CD4-positive, alpha-beta T cell treated with Interleukin-6 at 100 ng/mL for 8 hours (primary cell): ENCODE results near the gene USF2.

Experiments used
- DNase-seq: peaks from one replicate; pipeline ENCODE4 v3.0.0-alpha.2; 2020; ENCODE audit warnings: mixed read lengths, low spot score

Gene USF2

DNA sequence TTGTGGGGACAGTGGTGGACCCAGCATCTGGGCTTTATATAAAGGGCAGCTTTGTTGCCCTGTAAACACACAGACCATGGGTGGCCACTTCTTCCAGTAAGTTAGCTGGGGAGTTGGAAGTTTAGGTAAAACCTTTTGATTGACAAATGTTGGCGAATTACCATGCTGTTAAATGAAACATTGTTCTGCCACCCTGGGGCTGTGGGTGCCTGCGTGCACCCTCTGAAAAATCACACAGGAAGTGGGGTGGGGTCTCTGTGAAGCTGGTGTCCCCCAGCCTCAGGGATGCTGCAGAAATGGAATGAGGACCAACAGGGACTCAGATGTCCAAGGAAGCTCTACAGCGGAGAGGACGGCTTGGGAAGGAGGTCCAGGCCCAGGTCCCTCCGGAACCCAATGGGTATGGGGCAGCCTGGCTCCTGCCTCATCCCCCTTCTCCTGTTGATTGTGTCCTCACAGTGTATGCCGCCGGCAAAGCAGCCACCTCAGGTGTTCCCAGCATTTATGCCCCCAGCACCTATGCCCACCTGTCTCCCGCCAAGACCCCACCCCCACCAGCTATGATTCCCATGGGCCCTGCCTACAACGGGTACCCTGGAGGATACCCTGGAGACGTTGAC lies 2.8 kb upstream of the USF2 start:
- no peak for DNase-seq

DNA sequence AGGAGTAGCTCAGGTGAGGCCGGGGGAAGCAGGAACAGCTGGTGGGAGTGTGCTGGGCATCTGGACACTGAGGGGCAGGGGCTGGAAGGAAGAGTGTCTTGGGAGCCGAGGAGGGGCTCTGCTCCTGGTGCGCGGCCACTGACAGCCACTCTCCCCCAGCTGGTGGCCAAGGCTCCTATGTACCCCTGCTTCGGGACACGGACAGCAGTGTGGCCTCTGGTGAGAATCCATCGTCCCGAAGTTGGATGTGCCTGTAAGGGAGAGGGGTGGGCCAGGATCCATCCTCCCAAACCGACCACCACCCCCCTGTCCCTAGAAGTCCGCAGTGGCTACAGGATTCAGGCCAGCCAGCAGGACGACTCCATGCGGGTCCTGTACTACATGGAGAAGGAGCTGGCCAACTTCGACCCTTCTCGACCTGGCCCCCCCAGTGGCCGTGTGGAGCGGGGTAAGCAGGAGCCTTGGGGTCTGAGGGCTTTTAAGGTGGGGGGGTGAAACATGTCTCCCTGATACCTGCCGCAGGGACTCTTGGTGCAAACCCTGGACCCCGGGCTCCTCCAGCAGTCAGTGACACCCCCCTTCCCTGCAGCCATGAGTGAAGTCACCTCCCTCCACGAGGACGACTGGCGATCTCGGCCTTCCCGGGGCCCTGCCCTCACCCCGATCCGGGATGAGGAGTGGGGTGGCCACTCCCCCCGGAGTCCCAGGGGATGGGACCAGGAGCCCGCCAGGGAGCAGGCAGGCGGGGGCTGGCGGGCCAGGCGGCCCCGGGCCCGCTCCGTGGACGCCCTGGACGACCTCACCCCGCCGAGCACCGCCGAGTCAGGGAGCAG lies 2.0 kb upstream of the USF2 start:
- no peak for DNase-seq

DNA sequence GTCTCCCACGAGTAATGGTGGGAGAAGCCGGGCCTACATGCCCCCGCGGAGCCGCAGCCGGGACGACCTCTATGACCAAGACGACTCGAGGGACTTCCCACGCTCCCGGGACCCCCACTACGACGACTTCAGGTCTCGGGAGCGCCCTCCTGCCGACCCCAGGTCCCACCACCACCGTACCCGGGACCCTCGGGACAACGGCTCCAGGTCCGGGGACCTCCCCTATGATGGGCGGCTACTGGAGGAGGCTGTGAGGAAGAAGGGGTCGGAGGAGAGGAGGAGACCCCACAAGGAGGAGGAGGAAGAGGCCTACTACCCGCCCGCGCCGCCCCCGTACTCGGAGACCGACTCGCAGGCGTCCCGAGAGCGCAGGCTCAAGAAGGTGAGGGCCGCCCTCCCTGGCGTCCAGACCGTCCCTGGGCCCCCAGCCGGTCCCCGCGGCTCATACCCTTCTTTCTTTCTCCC lies 1.4 kb upstream of the USF2 start:
- DNase-seq, result no peak

DNA sequence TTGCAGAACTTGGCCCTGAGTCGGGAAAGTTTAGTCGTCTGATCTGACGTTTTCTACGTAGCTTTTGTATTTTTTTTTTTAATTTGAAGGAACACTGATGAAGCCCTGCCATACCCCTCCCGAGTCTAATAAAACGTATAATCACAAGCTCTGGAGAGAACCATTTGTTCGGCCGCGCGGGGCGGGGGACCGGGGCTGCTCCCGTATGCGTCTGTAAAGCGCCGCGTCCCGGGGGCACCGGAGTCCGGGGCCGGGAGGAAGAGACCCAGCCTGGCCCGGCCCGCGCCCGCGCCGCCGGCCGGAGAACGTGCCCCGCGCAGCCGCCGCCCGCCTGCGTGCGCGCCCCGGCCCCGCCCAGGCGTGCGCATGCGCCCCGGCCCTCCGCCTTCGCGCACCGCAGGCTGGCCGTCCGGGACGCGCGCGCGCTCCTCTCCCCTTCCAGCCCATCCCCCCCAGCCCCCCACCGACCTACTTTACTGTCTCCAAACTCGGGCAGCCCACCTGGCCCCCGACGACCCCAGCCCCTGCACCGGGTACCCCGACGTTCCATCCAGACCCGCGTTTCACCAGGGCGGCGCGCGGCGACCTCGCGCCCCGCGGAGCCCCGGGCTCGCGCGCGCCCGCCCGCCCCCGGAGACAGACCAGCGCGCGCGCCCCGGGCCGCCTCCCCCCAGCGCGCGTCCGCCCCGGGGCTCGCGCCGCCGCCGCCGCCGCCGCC lies 785 bp upstream of the USF2 start:
- DNase-seq, result peak; percentile 74

DNA sequence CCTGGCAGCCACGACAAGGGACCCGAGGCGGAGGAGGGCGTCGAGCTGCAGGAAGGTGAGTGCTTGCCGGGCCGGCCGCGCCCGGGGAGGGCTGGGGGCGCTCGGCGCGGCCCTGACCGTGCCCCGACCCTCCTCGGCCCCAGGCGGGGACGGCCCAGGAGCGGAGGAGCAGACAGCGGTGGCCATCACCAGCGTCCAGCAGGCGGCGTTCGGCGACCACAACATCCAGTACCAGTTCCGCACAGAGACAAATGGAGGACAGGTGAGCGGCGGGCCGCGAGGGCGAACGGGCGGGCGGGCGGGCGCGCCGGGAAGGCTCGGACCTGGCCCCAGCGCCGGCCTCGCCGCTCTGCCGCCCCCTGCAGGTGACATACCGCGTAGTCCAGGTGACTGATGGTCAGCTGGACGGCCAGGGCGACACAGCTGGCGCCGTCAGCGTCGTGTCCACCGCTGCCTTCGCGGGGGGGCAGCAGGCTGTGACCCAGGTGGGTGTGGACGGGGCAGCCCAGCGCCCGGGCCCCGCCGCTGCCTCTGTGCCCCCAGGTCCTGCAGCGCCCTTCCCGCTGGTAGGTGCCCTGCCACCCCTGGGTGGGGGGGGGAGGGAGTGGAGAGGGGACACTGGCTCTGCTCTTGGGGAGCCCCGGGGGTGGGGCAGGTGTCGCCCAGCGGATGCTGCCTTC lies 816 bp downstream of the USF2 start:
- DNase-seq, result peak; percentile 78

DNA sequence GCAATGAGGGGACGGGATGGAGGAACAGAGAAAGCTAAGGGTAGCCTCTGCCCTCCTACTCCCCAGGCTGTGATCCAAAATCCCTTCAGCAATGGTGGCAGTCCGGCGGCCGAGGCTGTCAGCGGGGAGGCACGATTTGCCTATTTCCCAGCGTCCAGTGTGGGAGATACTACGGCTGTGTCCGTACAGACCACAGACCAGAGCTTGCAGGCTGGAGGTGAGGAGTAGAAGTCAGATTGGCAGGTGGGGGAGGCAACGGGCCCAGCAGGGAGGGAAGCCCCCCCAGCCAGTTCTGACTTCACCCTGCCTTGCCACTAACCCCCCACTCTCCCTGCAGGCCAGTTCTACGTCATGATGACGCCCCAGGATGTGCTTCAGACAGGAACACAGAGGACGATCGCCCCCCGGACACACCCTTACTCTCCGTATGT lies 1.6 kb downstream of the USF2 start:
- DNase-seq, result no peak

DNA sequence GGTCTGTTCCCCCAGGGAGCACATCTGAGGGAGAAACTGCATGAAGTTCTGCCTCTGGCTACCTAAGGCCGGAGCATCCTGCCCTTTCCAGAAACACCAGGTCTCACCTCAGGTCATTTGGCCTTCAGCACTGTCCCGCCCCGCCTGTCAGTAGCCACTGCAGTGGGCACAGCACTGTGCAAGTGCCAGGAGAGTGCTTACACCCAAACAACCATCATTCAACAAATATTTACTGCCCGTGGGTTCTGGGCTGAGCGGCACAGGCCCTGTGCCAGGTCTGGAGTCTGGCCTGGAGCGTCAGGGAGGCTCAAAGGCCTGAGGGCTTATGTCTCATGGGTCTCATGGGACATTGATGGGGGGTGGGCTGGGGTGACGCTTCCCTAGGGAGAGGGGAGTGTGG lies 2.8 kb downstream of the USF2 start:
- DNase-seq, result no peak

DNA sequence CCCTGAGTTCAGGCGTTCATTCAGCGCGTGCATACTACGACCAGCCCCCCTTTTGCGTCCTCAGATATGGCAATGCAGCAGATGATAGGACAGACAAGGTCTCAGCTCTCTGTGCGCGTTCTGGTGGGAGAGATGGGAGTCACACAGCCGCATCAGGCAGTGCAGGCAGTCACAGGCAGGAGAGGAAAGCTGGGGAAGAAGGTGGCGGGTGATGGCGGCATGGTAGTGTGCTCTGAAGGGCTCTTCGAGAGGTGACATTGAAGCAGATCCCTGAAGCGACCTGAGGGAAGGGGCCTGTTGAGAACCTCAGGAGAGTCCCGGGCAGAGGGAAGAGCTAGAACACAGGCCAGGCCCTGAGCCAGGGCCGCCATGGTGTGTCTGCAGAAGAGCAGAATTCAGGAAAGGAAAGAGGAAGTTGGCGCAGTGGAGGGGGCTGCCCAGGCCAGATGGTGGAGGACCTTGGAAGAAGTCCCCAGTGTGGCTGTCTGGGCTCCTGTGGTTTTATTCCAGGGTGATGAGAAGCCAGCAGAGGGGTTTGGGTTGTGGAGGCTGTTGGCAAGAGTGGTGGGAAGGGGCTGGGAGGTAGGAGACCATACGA lies 3.5 kb downstream of the USF2 start:
- no peak for DNase-seq

DNA sequence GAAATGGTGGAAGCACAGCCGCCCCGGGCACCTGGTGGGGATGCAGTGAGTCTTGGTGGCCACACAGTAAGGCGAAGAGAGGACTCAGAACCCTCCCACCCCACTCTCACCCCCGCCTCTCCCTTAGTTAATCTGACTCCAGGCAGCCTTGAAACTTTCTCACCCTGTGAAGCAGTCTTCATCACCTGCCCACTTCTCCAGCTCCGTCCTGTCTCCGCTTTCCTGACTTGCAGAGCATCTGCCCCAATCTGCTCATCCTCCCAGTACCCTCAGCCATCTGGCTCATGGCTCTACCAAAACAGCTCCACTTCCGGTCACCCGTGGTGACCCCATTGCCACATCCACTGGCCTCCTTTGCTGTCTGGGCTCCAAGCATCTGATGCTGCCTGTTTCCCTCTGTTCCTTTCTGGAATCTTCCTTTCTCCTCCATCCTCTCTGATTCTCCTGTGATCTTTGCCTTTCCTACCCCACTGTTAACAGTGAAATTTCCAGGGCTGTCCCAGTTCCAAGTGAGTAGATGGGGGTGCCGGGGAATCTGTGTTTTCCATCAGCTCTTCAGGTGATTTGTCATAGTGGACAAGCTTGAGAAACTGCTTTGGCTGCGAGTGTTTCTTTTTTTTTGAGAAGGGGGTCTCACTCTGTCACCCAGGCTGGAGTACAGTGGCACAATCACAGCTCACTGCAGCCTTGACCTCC lies 4.3 kb downstream of the USF2 start:
- DNase-seq, result no peak

DNA sequence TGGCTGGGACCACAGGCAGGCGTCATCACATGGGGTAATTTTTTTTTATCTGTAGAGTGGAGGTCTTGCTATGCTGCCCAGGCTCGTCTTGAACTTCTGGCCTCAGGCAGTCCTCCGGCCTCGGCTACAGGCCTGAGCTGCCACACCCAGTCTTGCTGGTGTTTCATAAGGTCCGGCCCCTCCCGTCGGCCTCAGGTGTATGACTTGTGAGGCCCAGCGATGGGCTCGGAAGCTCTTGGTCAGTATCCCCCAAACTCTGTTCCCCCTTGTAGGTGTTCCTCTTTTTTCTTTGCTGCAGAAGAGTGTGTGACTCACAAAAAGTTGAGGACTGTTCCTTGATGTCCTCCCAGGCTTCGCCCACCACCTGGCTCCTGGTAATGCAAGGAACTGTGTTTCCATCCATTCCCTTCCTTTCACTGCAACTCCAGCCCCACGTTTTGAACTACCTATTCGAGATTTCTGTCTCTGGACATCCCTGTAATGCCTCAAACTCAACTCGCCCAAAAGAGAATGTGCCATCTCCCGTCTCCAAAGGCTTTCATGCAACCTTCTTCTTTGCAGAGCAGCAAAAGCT lies 5.0 kb downstream of the USF2 start:
- no peak for DNase-seq

DNA sequence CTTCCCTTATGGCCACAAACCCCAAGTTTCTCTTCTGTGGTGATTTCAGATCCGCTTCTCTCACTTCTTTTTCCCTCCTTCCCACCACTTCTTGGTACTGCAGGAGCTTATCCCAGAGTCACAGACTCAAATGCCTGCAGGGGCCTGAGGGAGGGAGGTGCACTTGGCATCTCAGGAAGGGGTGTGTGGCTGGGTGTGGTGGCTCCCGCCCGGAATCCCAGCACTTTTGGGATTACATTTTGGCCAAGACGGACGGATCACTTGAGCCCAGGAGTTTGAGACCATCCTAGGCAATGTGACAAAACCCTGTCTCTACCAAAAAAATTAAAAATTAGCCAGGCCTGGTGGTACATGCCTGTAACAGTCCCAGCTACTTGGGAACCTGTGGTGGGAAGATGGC lies 5.6 kb downstream of the USF2 start:
- DNase-seq, result no peak

DNA sequence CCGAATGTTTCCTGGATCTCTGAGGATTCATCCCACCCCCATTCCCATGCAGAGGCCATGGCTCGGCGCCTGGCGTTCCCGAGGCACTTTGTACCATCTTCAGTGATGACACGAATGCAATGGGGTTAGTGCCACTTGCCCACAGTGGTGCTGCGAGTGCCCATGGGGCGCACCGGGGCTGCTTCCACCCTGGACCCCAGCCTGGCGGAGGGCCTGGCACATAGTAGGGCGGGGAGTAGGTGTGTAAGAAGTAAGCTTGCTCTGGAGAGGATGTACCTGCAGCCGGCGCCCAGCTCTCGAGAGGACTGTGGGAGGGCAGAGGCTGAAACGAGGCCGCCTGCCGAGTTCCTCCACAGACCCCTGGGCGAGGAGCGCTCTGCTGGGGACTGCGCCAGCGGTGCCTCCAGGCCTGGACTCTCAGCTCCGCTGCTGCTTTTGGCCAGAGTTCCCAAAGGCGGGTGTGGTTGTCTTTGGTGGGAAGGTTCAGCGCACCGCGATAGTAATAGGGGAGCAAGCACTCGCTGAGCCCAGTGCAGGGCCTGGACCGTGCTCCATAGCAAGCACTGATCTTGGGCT lies 8.0 kb downstream of the USF2 start:
- no peak for DNase-seq

DNA sequence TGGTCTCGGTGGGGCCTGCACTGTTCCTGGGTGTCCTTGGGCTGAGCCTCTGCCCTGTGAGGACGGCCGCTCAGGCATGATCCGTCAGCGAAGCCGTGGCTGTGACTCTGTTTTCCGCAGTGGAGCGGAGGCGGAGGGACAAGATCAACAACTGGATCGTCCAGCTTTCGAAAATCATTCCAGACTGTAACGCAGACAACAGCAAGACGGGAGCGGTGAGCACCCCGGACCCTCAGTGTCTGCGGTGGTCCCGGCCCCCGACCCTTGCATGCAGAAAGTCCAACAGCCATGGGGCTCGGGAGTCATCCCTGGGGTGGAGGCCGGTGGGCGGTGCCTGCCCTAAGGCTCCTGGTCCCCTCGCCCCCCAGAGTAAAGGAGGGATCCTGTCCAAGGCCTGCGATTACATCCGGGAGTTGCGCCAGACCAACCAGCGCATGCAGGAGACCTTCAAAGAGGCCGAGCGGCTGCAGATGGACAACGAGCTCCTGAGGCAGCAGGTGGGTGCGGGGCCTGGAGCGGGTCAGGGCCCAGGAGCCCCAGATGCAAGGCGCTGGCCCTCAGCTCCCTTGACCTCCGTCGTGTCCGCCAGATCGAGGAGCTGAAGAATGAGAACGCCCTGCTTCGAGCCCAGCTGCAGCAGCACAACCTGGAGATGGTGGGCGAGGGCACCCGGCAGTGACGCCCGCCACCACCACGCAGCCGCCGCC lies 10.0 kb downstream of the USF2 start:
- DNase-seq, result no peak

DNA sequence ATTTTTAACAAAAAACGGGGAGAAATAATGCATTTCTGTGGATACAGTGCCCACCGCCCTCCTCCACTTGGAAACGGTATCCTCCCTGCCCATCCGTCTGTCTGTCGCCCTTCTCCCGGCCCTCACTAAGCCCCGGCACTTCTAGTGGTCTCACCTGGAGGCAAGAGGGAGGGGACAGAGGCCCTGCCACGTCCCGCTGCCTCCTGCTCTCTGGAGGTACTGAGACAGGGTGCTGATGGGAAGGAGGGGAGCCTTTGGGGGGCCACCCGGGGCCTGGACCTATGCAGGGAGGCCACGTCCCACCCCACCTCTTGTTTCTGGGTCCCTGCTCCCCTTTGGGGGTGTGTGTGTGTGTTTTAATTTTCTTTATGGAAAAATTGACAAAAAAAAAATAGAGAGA lies 10.6 kb downstream of the USF2 start:
- no peak for DNase-seq

DNA sequence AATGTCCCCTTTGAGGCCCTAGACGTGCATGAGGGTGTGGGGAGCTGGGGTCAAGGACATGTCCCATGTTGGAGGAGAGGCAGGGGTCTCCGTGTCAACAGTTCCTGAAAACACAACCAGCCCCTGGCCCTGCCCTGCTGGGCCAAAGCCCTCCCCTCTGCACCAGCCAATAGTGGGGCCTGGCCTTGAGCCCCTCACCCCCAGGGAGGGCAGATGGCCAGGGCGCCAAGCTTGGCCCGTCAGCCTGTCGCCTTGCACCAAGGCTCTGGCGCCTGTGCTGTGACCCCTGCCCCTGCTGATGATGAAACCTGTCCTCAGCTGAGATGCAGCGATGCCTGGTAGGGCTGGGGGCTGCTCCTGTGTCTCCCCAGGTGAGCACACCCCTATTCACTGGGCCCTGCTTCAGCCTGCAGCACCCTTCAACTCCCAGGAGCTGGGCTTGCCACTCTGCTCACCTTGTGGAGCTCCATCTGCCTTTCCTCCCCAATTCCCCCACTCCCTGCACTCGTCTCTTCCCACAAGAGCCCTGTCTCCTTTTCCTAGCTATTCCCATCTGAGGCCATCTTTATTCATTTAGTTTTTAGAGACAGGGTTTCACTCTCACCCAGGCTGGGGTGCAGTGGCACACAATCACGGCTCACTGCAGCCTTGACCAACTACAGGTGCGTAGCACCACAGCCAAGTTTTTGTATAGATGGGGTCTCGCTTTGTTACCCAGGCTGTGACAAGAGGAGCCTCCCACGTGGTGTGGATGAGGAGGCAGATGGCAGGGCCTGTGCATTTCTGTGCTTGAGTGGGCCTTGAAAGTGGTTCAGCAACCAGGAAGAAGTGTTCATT lies 11.4 kb downstream of the USF2 start:
- DNase-seq, result no peak

DNA sequence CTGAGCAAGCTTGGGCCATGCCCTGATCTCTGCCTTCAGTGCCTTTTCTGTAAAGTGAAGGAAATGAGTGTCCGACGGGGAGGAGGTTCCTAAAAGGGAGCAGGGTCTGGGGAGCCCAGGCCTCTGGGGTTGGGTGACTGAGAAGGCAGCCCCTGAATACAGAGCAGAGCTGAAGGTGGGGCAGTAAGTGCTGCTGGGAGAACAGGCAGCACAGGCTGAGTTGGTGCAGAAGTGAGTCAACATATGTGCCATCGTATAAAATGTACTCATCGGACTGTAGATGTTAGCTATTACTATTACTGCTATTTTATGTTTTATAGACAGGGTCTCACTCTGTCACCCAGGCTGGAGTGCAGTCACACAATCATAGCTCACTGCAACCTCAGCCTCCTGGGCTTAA lies 12.5 kb downstream of the USF2 start:
- no peak for DNase-seq

DNA sequence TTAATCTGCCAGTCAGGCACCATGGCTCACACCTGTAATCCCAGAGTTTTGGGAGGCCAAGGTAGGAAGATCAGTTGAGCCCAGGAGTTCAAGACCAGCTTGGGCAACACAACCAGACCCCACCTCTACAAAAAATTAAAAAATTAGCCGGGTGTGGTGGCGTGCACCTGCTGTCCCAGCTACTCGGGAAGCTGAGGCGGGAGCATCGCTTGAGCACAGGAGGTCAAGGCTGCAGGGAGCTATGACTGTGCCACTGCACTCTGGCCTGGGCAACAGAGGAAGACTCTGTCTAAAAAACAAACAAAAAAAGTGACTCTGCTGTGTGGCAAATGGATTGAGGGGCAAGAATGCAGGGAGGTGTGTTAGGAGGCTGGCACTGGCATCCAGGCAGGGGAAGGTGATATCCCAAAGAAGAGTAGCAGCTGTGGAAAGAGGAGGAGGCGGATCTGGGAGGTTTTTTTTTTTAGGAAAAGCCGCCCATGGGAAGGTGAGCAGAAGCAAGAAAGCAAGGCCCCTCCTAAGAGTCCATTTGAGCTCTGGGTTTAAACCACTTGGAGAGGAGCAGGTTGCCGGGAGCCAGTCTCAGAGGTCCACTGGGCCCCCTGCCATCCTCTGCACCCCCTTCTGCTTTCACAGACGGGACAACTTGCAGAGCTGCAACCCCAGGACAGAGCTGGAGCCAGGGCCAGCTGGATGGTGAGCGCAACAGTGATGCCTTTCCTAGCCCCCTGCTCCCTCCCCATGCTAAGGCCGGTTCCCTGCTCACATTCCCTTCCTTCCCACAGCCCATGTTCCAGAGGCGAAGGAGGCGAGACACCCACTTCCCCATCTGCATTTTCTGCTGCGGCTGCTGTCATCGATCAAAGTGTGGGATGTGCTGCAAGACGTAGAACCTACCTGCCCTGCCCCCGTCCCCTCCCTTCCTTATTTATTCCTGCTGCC lies 15.7 kb downstream of the USF2 start:
- no peak for DNase-seq

DNA sequence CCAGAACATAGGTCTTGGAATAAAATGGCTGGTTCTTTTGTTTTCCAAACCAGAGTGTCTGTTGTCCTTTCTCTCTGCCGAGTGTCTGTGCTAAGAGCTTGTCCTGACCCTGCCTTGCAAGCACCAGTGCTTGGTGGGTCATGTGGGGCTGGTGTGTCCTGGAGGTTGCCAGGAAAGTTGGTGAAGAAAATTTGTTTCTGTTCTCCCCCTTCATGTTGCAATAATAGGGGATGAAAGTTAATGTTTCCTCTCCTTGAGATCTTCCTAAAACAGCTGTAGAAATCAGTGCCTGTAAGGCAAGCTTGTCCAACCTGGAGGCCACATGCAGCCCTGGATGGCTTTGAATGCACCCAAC lies 16.3 kb downstream of the USF2 start:
- no peak for DNase-seq
